ENCODE measurements around the gene PDIA2.

- TF ChIP-seq, protein P1, sequence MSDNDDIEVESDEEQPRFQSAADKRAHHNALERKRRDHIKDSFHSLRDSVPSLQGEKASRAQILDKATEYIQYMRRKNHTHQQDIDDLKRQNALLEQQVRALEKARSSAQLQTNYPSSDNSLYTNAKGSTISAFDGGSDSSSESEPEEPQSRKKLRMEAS (IDR thresholded peaks at IDR 0.05) = no peak
- TF ChIP-seq REST (IDR thresholded peaks at IDR 0.05; ENCODE audit: low read depth) = no peak
- TF ChIP-seq EGR1 (IDR thresholded peaks at IDR 0.05) = no peak
- no peak for TF ChIP-seq TAF1 (IDR thresholded peaks at IDR 0.05; ENCODE audit: low read depth)
- no peak for TF ChIP-seq CEBPB (IDR thresholded peaks at IDR 0.05)
- no peak for TF ChIP-seq EP300 (IDR thresholded peaks at IDR 0.05; ENCODE audit: borderline replicate concordance)
- TF ChIP-seq FOXM1 (IDR thresholded peaks at IDR 0.05; ENCODE audit: borderline replicate concordance, low read depth) = no peak
- TF ChIP-seq RAD21 (IDR thresholded peaks at IDR 0.05; ENCODE audit: low read depth) = no peak
- TF ChIP-seq CREB1 (IDR thresholded peaks at IDR 0.05; ENCODE audit: low read depth) = no peak
- TF ChIP-seq ZBTB7A (IDR thresholded peaks at IDR 0.05; ENCODE audit: low read depth) = no peak
- no peak for TF ChIP-seq NFIC (IDR thresholded peaks at IDR 0.05)
These were observed 20.7 kb upstream of the PDIA2 start for GRCh38 chr16:262121-262745.
